Kidney (tissue), 14 donors: ENCODE data around the gene ABI3BP. TPM values are rescaled to one million over a fixed set of nuclear protein-coding genes. Genes with fewer than 3 reads are reported as not detected.

Experiments used
- DNase-seq, 5 donors: peaks; one replicate each; pipeline ENCODE4 v3.0.0-alpha.2; 2013 to 2020
- FAIRE-seq: peaks from 2 replicates; lab custom pipeline; 2012; peaks lifted over from hg19 to GRCh38; lab: Jason Lieb, UNC
- H3K27ac ChIP-seq, 2 donors: one replicate each; pipeline ENCODE4 v1.7.0; 2013; ENCODE audit warnings: low read depth in 2 of 2, low read length in 2 of 2, inconsistent platforms in 1 of 2
- H3K27me3 ChIP-seq: one replicate; pipeline ENCODE4 v1.7.1; 2013; ENCODE audit warnings: low read length, inconsistent platforms; ENCODE audit not compliant: control insufficient read depth, insufficient read depth
- H3K36me3 ChIP-seq, 3 donors: one replicate each; pipeline versions ENCODE4 v1.7.0 to v1.7.1; 2013; ENCODE audit warnings: low read length in 3 of 3, control low read depth in 1 of 3, inconsistent platforms in 1 of 3; ENCODE audit not compliant: insufficient read depth in 3 of 3, control insufficient read depth in 2 of 3
- H3K4me1 ChIP-seq, 3 donors: one replicate each; pipeline versions ENCODE4 v1.7.0 to v1.7.1; 2013; ENCODE audit warnings: low read length in 3 of 3, inconsistent platforms in 1 of 3, low read depth in 1 of 3; ENCODE audit not compliant: control insufficient read depth in 2 of 3, insufficient read depth in 2 of 3
- H3K4me3 ChIP-seq, 3 donors: one replicate each; pipeline versions ENCODE4 v1.7.0 to v1.8.1; 2013; ENCODE audit warnings: low read length in 3 of 3, control low read depth in 1 of 3, inconsistent platforms in 1 of 3
- H3K9ac ChIP-seq, 3 donors: one replicate each; pipeline versions ENCODE4 v1.7.0 to v1.7.1; 2013; ENCODE audit warnings: low read length in 3 of 3, control low read depth in 1 of 3, inconsistent platforms in 1 of 3
- H3K9me3 ChIP-seq, 3 donors: one replicate each; pipeline versions ENCODE4 v1.7.0 to v1.7.1; 2013; ENCODE audit warnings: low read length in 3 of 3, control low read depth in 1 of 3, inconsistent platforms in 1 of 3; ENCODE audit not compliant: control insufficient read depth in 2 of 3, insufficient read depth in 1 of 3
- CTCF ChIP-seq: IDR thresholded peaks from 3 replicates; pipeline ENCODE4 v1.5.1; 2012; ENCODE audit warnings: mild to moderate bottlenecking, moderate library complexity, borderline replicate concordance; ENCODE audit not compliant: insufficient read depth; ENCODE audit errors: extremely low read depth
- intact Hi-C: fragments of 100-400 bp; cut with DNase I; formaldehyde crosslinking; loops from one replicate; pipeline ENCODE4 v1.11.1; 2022
- polyA plus RNA-seq: library from polyadenylated mRNA; stranded (reverse); fragments of 350-450 nt; fragmentation: Illumina TruSeq; extraction: RNeasy Lipid Tissue Mini Kit (QIAGEN cat#74804); gene quantifications from one replicate; pipeline ENCODE4 v1.2.3, GENCODE V29; 2014; ENCODE audit warnings: low read depth, low replicate concordance; ENCODE audit not compliant: insufficient read depth
- total RNA-seq: library from RNA; stranded (reverse); fragmentation: NEBNext Ultra II Directional; extraction: Animal tissue kit (Norgen Biotek cat#: 25700); gene quantifications from one replicate; pipeline ENCODE4 v1.2.1, GENCODE V29; 2021
- donor health status: control.
- donor health status: control.
- donor health status: control.
- donor health status: control.
- donor health status: control.
- donor health status: DM: yes; HTN: yes; CAD: no.
- donor health status: Normal renal cell carcinoma (clear cell type).

The ABI3BP gene
- total and polyA plus RNA-seq, 2 donors from 2014 or later = 7.1 to 160 TPM

- intact Hi-C loops = no loop called here
- Histone ChIP-seq H3K4me1 (no peaks in the 10 kb centered on the region), H3K27ac (no peak overlapping the region), H3K9me3 (no peaks in the 10 kb centered on the region), H3K36me3 (no peaks in the 10 kb centered on the region), H3K27me3 (no peaks in the 10 kb centered on the region), H3K4me3 (no peak overlapping the region), H3K9ac (no peak overlapping the region)
- no peak for TF ChIP-seq CTCF
- DNase-seq = no peak
- FAIRE-seq = no peak
Measured at GRCh38 chr3:100844063-100844936, 148.9 kb downstream of the ABI3BP start.

- Histone ChIP-seq H3K9ac (no peak overlapping the region), H3K27ac (no peak overlapping the region), H3K4me3 (no peak overlapping the region), H3K4me1 (no peaks in the 10 kb centered on the region), H3K36me3 (no peaks in the 10 kb centered on the region), H3K27me3 (no peaks in the 10 kb centered on the region), H3K9me3 (no peaks in the 10 kb centered on the region)
- no peak for DNase-seq
- FAIRE-seq = no peak
- no peak for TF ChIP-seq CTCF
- intact Hi-C loops = no loop called here
Measured at GRCh38 chr3:100838157-100838556, 155.1 kb downstream of the ABI3BP start.

- Histone ChIP-seq H3K9ac (no peak overlapping the region), H3K27ac (no peak overlapping the region), H3K9me3 (no peaks in the 10 kb centered on the region), H3K27me3 (no peaks in the 10 kb centered on the region), H3K4me1 (no peaks in the 10 kb centered on the region), H3K36me3 (no peaks in the 10 kb centered on the region), H3K4me3 (no peak overlapping the region)
- FAIRE-seq = no peak
- TF ChIP-seq CTCF = no peak
- DNase-seq = no peak
- intact Hi-C loops = no loop called here
Measured at GRCh38 chr3:100836661-100837060, 156.6 kb downstream of the ABI3BP start.
